Stomach (tissue), 4 donors: ENCODE data around the gene ECE1.

ENCODE experiments used
- EP300 ChIP-seq: sonication (generic); formaldehyde crosslinking; IDR thresholded peaks from one replicate; pipeline ENCODE4 v1.6.1; 2017; ENCODE audit warnings: antibody characterized with exemption
- POLR2A ChIP-seq, 4 donors: fragments of 450-650 bp; IDR thresholded peaks; one replicate each; pipeline ENCODE4 v1.6.1; 2016; ENCODE audit warnings: antibody characterized with exemption in 4 of 4, control low read depth in 2 of 4, mild to moderate bottlenecking in 1 of 4, moderate library complexity in 1 of 4
- TF ChIP-seq, protein P1 (sequence below), 7 experiments: fragments of 450-650 bp in 4 of 7; fragments of 200-600 bp in 3 of 7; sonication (generic) in 3 of 7; IDR thresholded peaks; one replicate each; pipeline ENCODE4 v1.5.1; 2016 to 2019; ENCODE audit warnings: antibody characterized with exemption in 7 of 7, control low read depth in 2 of 7, mild to moderate bottlenecking in 1 of 7

GRCh38 chr1:21285055-21285372 is 5.2 kb downstream of the ECE1 start:
- TF ChIP-seq, protein P1, sequence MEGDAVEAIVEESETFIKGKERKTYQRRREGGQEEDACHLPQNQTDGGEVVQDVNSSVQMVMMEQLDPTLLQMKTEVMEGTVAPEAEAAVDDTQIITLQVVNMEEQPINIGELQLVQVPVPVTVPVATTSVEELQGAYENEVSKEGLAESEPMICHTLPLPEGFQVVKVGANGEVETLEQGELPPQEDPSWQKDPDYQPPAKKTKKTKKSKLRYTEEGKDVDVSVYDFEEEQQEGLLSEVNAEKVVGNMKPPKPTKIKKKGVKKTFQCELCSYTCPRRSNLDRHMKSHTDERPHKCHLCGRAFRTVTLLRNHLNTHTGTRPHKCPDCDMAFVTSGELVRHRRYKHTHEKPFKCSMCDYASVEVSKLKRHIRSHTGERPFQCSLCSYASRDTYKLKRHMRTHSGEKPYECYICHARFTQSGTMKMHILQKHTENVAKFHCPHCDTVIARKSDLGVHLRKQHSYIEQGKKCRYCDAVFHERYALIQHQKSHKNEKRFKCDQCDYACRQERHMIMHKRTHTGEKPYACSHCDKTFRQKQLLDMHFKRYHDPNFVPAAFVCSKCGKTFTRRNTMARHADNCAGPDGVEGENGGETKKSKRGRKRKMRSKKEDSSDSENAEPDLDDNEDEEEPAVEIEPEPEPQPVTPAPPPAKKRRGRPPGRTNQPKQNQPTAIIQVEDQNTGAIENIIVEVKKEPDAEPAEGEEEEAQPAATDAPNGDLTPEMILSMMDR (IDR thresholded peaks at IDR 0.05) = no peak
- no peak for TF ChIP-seq POLR2A (IDR thresholded peaks at IDR 0.05)
- no peak for TF ChIP-seq EP300
